ENCODE results near the gene TP53RK. TPM values are rescaled to one million over a fixed set of nuclear protein-coding genes. Genes with fewer than 3 reads are reported as not detected.

TP53RK gene
- total and polyA plus RNA-seq, 2 of the 13 experiments (the other 11 are each of a cell fraction or from before 2014, with no cell fraction given) = 12.9 to 25.5 TPM

- TF ChIP-seq CERS6 (CRISPR knock-in tag; IDR thresholded peaks at IDR 0.05) = no peak
- TF ChIP-seq BCL3 (CRISPR knock-in tag; IDR thresholded peaks at IDR 0.05) = peak; percentile 82; the same call in 1 of the 2 replicates
- TF ChIP-seq ZNF891 (CRISPR knock-in tag; IDR thresholded peaks at IDR 0.05) = no peak
- TF ChIP-seq MYNN (CRISPR knock-in tag; IDR thresholded peaks at IDR 0.05; ENCODE audit: low read depth) = peak; percentile 92; the same call in 1 of the 2 replicates
- TF ChIP-seq MTF2 (CRISPR knock-in tag; IDR thresholded peaks at IDR 0.05; ENCODE audit: borderline replicate concordance) = no peak
- peak; percentile 99 for TF ChIP-seq KDM3A (CRISPR knock-in tag; IDR thresholded peaks at IDR 0.05; ENCODE audit: low read depth)
- peak; percentile 93 for TF ChIP-seq HIC2 (CRISPR knock-in tag; IDR thresholded peaks at IDR 0.05; ENCODE audit: low read depth)
- TF ChIP-seq SNAI1 (CRISPR knock-in tag; IDR thresholded peaks at IDR 0.05; ENCODE audit: borderline replicate concordance) = no peak; the same call in 1 of the 2 replicates
- peak; percentile 100 for TF ChIP-seq RCOR2 (CRISPR knock-in tag; IDR thresholded peaks at IDR 0.05)
- TF ChIP-seq FLYWCH1 (CRISPR knock-in tag; IDR thresholded peaks at IDR 0.05) = no peak
- TF ChIP-seq ZNF558 (CRISPR knock-in tag; IDR thresholded peaks at IDR 0.05; ENCODE audit: borderline replicate concordance) = peak; percentile 83; the same call in 1 of the 2 replicates
- TF ChIP-seq MAX (IDR thresholded peaks at IDR 0.05) = peak; percentile 84
- TF ChIP-seq PHB2 (IDR thresholded peaks at IDR 0.05; ENCODE audit: partially characterized antibody) = no peak
- no peak for TF ChIP-seq NFRKB (IDR thresholded peaks at IDR 0.05)
- TF ChIP-seq ZZZ3 (CRISPR knock-in tag; IDR thresholded peaks at IDR 0.05; ENCODE audit: borderline replicate concordance) = no peak
- peak; percentile 62 for TF ChIP-seq RFX3 (CRISPR knock-in tag; IDR thresholded peaks at IDR 0.05)
- no peak for TF ChIP-seq ZNF326 (CRISPR knock-in tag; IDR thresholded peaks at IDR 0.05; ENCODE audit: borderline replicate concordance)
- TF ChIP-seq ZNF350 (CRISPR knock-in tag; IDR thresholded peaks at IDR 0.05; ENCODE audit: borderline replicate concordance, low read depth) = peak; percentile 99
- peak; percentile 58 for TF ChIP-seq MAFF (IDR thresholded peaks at IDR 0.05; ENCODE audit: low read depth, low read length)
- peak; percentile 100 for TF ChIP-seq ISL2 (CRISPR knock-in tag; IDR thresholded peaks at IDR 0.05)
- peak; percentile 83; the same call in 1 of the 2 replicates for TF ChIP-seq ZBTB49 (CRISPR knock-in tag; IDR thresholded peaks at IDR 0.05; ENCODE audit: borderline replicate concordance)
- no peak for TF ChIP-seq NBN (conservative IDR thresholded peaks at IDR 0.05)
These were observed 22.3 kb downstream of the TP53RK start (continued) for GRCh38 chr20:46666818-46667515.

Measured in HepG2 (cell line).